ENCODE data around the gene PDSS2.
"Not testable (repeated sequence)": the region's sequence is repeated elsewhere in the genome, so short reads cannot be mapped to it uniquely, and the experiment has no call there.

Gene PDSS2

DNA sequence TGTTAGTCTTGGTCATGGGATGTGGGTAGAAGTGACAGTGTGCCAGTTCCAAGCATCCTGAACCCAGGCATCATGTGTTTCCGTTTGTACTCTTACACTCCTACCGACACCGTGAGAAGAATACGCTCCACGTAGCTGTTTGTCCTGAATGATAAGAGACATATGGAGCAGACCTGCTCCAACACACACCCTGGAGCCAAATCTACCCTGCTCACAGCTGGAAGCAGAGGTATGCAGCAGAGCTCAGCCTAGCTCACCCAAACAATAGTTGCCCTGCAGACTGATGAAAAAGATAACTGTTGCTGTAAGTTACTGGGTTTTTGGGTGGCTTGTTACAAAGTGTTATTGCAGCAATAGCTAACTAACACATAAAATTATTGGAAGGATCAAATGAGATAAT is 14.3 kb upstream of the PDSS2 start:
- no peak for DNase-seq

- no peak for DNase-seq
These were observed 11.0 kb upstream of the PDSS2 start for GRCh38 chr6:107470364-107470763.

DNA sequence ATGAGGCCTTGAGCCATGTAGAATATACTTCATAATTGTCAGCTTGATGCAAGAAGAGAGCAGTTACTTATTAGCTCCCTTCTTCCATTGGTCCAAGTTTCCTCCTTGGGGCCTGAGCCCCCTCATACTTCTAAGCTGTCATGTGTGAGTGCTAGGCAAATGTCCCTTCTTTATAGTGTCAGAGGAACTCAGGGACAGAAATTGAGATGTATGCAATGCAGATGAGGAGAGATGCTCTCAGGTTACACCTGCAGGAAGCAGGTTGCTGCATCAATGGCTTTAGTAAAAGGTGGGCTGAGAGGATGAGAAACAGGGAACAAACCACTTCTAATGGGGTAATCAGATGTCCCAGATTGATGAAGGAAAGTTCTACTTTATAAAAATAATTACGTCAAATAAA is 6.7 kb upstream of the PDSS2 start:
- no peak for DNase-seq

DNA sequence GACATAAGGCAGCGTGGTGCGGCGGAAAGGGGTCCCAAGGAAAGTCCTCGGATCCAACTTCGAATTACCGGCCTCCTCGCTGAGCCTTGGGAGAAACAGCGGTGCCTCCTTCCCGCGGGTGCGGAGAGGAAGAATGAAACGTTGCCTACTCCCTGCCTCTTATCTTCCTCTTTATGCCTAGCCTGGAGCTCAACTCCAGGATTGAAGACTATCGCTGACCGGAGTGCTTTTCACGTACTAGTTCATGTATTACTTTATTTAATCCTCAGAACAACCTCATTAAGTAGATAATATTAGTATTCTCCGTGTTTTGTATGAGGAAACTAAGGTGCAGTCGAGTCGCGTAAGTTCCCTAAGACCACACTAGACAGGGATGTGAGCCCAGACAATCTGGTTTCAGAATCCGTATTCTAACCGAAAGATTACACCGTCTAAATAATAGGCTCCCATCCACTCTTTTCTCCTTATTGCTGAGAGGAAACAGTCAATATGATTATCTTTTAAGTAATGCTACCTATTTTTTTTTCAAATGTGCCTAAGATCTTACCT is 793 bp upstream of the PDSS2 start:
- DNase-seq, result peak; percentile 3

DNA sequence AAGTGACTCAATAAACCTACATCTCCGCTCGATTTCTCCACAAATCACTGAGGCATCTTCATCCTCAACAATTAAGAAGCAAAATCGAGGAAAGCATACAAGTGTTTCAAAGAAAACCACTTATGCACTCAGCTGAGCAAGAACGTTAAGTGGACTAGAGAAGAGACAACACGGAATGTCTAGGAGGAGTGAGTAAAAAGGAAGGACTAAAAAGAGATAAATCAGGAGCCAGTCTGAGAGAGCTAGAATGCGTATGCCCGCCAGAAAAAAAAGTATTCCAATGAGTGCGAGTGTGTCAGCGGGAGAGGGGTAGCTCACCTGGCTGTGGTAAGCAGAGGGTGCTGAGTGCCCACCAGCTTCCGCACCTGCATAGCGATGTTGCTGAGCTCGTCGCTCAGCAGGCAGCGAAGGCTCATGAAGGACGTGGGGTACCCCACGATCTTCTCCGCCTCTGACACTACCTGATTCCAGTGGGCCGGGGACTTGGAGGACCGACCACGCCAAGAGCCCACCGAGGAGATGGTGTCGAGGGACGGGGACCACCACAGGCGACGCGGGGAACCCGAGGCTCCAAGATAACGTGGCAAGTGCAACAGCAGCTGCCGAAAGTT is 587 bp downstream of the PDSS2 start:
- DNase-seq, result peak; percentile 10

DNA sequence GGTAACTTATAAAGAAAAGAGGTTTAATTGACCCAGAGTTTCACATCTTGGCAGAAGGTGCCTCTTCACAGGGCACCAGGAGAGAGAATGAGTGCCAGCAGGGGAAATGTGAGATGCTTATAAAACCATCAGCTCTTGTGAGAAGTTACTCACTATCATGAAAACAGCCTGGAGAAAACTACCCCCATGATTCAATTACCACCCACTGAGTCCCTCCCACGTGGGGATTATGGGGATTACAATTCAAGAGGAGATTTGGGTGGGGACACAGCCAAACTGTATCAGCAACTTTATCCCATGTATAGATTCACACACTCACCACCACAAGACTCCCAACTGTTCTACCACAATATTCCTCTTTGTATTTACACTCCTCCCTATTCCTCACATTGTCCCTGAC is 10.6 kb downstream of the PDSS2 start:
- DNase-seq, result no peak

DNA sequence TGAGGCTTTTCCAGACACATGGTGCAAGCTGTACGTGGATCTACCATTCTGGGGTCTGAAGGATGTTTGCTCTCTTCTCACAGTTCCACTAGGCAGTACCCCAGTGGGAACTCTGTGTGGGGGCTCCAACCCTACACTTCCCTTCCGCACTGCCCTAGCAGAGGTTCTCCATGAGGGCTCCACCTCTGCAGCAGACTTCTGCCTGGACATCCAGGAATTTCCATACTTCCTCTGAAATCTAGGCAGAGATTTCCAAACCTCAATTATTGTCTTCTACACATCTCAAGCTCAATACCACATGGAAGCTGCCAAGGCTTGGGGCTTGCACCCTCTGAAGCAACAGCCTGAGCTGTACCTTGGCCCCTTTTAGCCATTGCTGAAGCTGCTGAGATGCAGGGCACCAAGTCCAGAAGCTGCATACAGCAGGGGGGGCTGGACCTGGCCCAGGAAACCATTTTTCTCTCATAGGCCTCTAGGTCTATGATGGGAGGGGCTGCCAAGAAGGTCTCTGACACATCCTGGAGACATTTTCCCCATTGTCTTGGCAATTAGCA is 11.6 kb downstream of the PDSS2 start:
- DNase-seq, result no peak

DNA sequence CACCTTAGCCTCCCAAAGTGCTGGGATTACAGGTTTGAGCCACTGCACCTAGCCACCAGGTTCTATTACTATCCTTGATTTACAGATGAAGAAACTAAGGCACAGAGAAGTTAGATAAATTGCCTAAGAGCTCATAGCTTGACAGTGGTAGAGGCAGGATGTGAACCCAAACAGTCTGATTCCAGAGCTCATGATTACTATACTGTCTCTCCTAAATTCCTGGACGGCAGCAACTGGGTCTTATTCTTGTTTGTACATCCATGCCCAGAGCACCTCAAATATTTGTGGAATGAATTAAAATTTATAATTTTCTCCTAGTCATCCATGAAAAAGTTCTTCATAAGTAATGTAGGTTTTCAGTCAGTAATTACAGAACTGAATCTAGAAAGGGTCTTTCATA is 15.1 kb downstream of the PDSS2 start:
- no peak for DNase-seq

GRCh38 chr6:107443608-107444267 is 15.6 kb downstream of the PDSS2 start:
- no peak for DNase-seq

GRCh38 chr6:107442938-107443607 is 16.3 kb downstream of the PDSS2 start:
- DNase-seq, result no peak

GRCh38 chr6:107441682-107442081 is 17.7 kb downstream of the PDSS2 start:
- no peak for DNase-seq

- DNase-seq, result no peak
These were observed 18.4 kb downstream of the PDSS2 start for GRCh38 chr6:107440936-107441335.

GRCh38 chr6:107439406-107439805 is 20.0 kb downstream of the PDSS2 start:
- no peak for DNase-seq

- DNase-seq, result no peak
These were observed 21.7 kb downstream of the PDSS2 start for GRCh38 chr6:107437691-107438090.

GRCh38 chr6:107436881-107437280 is 22.5 kb downstream of the PDSS2 start:
- DNase-seq, result no peak

DNA sequence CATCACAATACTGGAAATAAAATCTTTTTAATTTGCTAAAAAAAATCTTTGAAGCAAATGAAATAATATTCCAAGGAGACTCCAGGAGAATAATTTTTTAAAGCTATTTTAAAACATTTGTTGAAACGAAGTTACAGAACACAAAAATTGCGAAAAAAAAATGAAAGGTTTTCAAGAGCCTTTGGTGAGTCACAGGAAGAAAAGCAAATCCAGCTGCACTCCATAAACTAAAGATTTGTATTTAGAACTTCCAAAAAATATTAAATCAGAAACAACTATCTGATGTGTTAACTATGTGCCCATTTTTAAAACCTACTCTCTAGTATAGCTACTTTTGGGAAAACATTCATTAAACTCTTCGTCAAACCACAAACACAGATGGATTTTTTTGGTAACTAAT is 23.6 kb downstream of the PDSS2 start:
- DNase-seq, result no peak

GRCh38 chr6:107434812-107435211 is 24.6 kb downstream of the PDSS2 start:
- DNase-seq, result no peak

GRCh38 chr6:107425951-107426350 is 33.4 kb downstream of the PDSS2 start:
- DNase-seq, result not testable (repeated sequence)

- no peak for DNase-seq
These were observed 35.8 kb downstream of the PDSS2 start for GRCh38 chr6:107423474-107423990.

GRCh38 chr6:107421696-107422256 is 37.6 kb downstream of the PDSS2 start:
- no peak for DNase-seq

- DNase-seq, result no peak
These were observed 39.6 kb downstream of the PDSS2 start for GRCh38 chr6:107419733-107420132.

DNA sequence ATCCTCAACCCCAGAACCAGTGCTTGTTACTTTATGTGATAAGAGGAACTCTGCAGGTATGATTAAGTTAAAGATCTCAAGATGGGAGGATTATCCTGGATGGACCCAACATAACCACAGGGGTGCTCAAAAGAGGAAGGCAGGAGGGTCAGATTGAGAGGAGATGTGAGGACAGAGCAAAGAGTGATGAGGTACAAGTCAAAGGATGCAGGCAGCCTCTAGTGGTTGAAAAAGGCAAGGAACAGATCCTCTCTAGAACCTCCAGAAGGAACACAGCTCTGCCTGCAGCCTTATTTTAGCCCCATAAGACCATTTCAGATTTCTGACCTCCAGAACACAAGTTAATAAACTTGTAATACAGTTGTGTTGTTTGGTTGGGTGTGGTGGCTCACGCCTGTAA is 41.2 kb downstream of the PDSS2 start:
- DNase-seq, result no peak

DNA sequence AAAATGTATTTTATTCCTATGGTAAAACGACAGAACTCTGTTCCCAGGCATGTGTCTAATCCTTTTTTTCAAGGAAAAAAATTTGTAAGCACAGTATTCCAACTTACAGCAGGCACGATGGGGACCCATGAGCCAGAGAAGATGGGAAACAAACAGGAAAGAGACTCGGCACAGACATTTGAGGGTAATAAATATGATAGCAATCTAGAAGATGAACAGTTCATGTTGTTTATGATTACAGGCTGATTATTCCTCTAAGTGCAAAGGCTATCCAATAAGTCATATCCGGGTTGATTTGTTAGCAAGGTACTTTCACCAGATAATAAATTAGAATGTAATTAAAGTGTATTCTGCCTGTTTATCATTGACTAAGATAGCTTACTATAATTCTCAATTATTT is 43.2 kb downstream of the PDSS2 start:
- no peak for DNase-seq

Data from CD4-positive, alpha-beta T cell treated with Interleukin-21 for 1 hour (primary cell).